IMR-90 (cell line): ENCODE data around the gene CIB2.

Experiments used
- BHLHE40 ChIP-seq: fragments of 150-350 bp; IDR thresholded peaks from 2 replicates; pipeline ENCODE4 v1.6.1; 2016; ENCODE audit warnings: mild to moderate bottlenecking, low read depth, low read length
- CEBPB ChIP-seq: IDR thresholded peaks from 2 replicates; pipeline ENCODE4 v1.6.1; 2012; ENCODE audit warnings: low read depth, low read length, improper control_type of control experiment
- CHD1 ChIP-seq: IDR thresholded peaks from 2 replicates; pipeline ENCODE4 v1.6.1; 2012; ENCODE audit warnings: low read depth, low read length, improper control_type of control experiment
- MXI1 ChIP-seq: IDR thresholded peaks from 2 replicates; pipeline ENCODE4 v1.6.1; 2012; ENCODE audit warnings: low read depth, mild to moderate bottlenecking, low read length, moderate library complexity, borderline replicate concordance
- POLR2A ChIP-seq: IDR thresholded peaks from 2 replicates; pipeline ENCODE4 v1.6.1; 2012; ENCODE audit warnings: mild to moderate bottlenecking, low read depth, low read length
- RAD21 ChIP-seq: IDR thresholded peaks from 2 replicates; pipeline ENCODE4 v1.6.1; 2012; ENCODE audit warnings: low read length, improper control_type of control experiment
- RFX5 ChIP-seq: IDR thresholded peaks from 2 replicates; pipeline ENCODE4 v1.8.0; 2012; ENCODE audit warnings: low read depth, mild to moderate bottlenecking, low read length, moderate library complexity
- SMC3 ChIP-seq: fragments of 150-350 bp; IDR thresholded peaks from 2 replicates; pipeline ENCODE4 v1.6.1; 2016; ENCODE audit warnings: low read depth, mild to moderate bottlenecking, antibody characterized with exemption, low read length, moderate library complexity
- TF ChIP-seq, protein P1 (sequence below): conservative IDR thresholded peaks from 2 replicates; pipeline ENCODE4 v1.5.1; 2012; ENCODE audit warnings: mild to moderate bottlenecking, low read depth, low read length, improper control_type of control experiment

- TF ChIP-seq CEBPB, result no peak
- no peak for TF ChIP-seq MXI1
- TF ChIP-seq, protein P1, sequence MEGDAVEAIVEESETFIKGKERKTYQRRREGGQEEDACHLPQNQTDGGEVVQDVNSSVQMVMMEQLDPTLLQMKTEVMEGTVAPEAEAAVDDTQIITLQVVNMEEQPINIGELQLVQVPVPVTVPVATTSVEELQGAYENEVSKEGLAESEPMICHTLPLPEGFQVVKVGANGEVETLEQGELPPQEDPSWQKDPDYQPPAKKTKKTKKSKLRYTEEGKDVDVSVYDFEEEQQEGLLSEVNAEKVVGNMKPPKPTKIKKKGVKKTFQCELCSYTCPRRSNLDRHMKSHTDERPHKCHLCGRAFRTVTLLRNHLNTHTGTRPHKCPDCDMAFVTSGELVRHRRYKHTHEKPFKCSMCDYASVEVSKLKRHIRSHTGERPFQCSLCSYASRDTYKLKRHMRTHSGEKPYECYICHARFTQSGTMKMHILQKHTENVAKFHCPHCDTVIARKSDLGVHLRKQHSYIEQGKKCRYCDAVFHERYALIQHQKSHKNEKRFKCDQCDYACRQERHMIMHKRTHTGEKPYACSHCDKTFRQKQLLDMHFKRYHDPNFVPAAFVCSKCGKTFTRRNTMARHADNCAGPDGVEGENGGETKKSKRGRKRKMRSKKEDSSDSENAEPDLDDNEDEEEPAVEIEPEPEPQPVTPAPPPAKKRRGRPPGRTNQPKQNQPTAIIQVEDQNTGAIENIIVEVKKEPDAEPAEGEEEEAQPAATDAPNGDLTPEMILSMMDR, result 0 out of 2 replicates have a peak, but pooled peaks have one; percentile 2
- peak; percentile 84 for TF ChIP-seq POLR2A
- TF ChIP-seq RFX5, result no peak
- TF ChIP-seq CHD1, result no peak
- no peak for TF ChIP-seq RAD21
- no peak for TF ChIP-seq SMC3
- no peak for TF ChIP-seq BHLHE40
Measured at GRCh38 chr15:78075490-78076230, 55.6 kb downstream of the CIB2 start.
